Coronary artery (tissue), 2 donors: ENCODE data around the gene SEMA4A.
A peak's percentile ranks its signal among the peaks of the same experiment; 100 is the strongest.

Experiments
- DNase-seq: peaks from one replicate; pipeline ENCODE4 v3.0.0-alpha.2; 2017; ENCODE audit warnings: low spot score
- H3K27ac ChIP-seq, 2 donors: fragments of 200-600 bp; sonication (generic); one replicate each; pipeline ENCODE4 v1.5.1; 2016 to 2019
- H3K4me3 ChIP-seq: fragments of 200-600 bp; sonication (generic); 2 replicates; pipeline ENCODE4 v1.5.1; 2016; ENCODE audit warnings: mild to moderate bottlenecking, moderate library complexity
- TF ChIP-seq, protein P1 (sequence below): fragments of 200-600 bp; sonication (generic); IDR thresholded peaks from one replicate; pipeline ENCODE4 v1.5.1; 2019; ENCODE audit warnings: antibody characterized with exemption

SEMA4A gene

DNA sequence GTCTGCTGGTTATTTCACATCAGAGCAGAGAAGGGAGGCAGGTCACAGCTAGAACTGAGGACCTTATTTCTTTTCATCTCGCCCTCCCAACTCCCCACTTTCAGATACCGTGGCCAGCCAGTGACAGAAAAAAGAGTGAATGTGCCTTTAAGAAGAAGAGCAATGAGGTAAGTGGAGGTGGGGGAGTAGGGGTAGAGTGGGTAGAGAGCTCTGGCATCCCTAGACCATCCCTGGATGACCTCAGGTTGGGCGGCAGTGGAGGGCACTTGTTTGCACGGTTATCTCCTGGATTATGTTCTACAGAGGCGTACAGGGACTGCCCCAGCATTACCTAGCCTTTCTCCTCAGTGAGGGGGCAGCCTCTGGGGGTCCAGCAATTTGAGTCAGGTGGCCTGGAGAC, 4.6 kb downstream of the SEMA4A start:
- no peak overlapping the region for H3K4me3 ChIP-seq
- H3K27ac ChIP-seq: no peak overlapping the region
- DNase-seq: no peak
- TF ChIP-seq, protein P1, sequence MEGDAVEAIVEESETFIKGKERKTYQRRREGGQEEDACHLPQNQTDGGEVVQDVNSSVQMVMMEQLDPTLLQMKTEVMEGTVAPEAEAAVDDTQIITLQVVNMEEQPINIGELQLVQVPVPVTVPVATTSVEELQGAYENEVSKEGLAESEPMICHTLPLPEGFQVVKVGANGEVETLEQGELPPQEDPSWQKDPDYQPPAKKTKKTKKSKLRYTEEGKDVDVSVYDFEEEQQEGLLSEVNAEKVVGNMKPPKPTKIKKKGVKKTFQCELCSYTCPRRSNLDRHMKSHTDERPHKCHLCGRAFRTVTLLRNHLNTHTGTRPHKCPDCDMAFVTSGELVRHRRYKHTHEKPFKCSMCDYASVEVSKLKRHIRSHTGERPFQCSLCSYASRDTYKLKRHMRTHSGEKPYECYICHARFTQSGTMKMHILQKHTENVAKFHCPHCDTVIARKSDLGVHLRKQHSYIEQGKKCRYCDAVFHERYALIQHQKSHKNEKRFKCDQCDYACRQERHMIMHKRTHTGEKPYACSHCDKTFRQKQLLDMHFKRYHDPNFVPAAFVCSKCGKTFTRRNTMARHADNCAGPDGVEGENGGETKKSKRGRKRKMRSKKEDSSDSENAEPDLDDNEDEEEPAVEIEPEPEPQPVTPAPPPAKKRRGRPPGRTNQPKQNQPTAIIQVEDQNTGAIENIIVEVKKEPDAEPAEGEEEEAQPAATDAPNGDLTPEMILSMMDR: no peak

DNA sequence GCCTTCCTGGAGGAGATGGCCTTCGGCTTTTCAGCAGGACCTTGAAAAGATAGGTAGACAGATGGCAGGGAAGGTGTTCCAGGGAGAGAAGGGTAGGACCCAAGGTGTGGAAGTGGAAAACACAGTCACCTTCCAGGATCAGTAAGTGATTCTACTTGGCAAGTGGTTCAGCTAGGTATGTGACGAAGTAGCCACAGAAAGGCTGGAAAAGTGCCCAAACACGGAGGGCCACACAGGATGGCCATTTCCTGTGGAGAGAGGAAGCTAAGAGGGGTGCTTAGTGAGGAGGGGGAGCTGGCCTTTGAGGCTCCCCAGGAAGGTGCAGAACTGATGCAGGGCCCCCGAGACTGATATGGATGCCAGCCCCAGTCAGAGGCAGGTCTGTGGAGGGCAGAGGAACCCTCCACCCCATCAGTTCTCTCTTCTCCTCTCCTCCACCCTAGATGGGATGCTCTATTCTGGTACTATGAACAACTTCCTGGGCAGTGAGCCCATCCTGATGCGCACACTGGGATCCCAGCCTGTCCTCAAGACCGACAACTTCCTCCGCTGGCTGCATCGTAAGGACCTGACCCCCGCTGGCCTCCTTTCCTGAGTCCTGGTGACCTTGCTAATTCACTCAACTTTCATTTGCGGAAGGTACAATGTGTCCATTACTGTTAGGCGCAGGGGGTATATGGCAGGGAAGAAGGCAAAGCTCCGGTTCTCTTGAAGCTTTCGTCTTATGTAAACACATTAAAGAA, 6.8 kb downstream of the SEMA4A start:
- DNase-seq: no peak
- H3K4me3 ChIP-seq: peak overlapping the region; percentile 75
- TF ChIP-seq, protein P1: no peak
- peak overlapping the region; percentile 85 to 91 for H3K27ac ChIP-seq

DNA sequence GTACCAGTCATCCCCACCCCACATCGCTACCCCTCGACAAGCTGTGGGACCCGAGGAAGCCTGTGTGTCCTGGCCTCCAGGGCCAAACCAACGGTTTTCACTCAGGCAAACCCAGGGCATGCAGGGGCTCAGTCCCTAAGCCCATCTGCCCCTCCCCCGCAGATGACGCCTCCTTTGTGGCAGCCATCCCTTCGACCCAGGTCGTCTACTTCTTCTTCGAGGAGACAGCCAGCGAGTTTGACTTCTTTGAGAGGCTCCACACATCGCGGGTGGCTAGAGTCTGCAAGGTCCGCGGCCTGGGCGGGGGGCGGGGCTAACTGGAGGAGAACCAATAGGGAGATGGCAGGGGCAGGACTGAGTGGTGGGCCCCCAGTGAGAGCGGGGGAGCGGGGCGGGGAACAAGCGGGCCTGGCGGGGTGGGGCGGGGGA, 7.4 kb downstream of the SEMA4A start:
- DNase-seq: peak; percentile 93
- TF ChIP-seq, protein P1: no peak
- peak overlapping the region; percentile 85 to 91 for H3K27ac ChIP-seq
- peak overlapping the region; percentile 75 for H3K4me3 ChIP-seq

DNA sequence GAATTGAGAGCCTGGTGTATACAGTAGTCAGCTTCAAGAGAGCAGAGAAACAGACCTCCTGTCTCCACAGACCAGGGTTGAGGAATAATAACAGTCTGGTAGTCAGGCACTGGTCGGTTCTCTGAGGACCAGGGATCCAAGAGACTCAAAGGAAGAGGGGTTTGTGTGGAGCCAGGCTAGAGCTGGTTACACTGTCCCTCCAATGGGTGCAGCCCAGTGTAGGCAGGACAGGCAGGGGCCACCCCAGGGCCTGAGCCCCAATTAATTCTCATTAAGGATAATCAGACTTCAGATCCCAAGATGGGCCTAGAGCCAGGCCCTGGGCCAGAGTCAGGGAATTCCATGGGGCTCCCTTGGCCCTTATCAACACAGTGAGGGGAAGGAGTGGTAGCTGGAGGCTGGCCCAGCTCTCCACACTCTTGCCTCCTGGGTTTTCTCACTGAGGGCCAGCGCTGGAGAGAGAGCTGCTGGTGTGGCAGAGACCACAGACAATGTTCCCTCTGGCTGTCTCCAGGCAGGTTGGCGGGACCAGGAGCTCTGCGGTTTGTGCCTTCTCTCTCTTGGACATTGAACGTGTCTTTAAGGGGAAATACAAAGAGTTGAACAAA, 9.1 kb downstream of the SEMA4A start:
- DNase-seq: no peak
- TF ChIP-seq, protein P1: no peak
- Histone ChIP-seq H3K27ac (peak overlapping the region in 1 of 2 donors; percentile 29), H3K4me3 (no peak overlapping the region)

DNA sequence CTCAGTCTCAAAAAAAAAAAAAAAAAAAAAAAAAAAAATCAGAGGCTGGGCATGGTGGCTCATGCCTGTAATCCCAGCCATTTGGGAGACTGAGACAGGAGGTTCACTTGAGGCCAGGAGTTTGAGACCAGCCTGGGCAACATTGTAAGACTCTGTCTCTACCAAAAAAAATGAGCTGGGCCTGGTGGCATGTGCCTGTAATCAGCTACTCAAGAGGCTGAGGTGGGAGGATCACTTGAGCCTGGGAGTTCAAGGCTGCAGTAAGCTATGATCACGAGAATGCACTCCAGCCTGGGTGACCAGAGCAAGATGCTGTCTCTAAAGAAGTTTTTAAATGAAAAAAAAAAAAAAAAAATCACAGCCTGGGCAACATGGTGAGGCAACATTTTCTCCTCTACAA, 10.3 kb downstream of the SEMA4A start:
- no peak for DNase-seq
- H3K27ac ChIP-seq: no peak overlapping the region
- TF ChIP-seq, protein P1: no peak
- H3K4me3 ChIP-seq: no peak overlapping the region

DNA sequence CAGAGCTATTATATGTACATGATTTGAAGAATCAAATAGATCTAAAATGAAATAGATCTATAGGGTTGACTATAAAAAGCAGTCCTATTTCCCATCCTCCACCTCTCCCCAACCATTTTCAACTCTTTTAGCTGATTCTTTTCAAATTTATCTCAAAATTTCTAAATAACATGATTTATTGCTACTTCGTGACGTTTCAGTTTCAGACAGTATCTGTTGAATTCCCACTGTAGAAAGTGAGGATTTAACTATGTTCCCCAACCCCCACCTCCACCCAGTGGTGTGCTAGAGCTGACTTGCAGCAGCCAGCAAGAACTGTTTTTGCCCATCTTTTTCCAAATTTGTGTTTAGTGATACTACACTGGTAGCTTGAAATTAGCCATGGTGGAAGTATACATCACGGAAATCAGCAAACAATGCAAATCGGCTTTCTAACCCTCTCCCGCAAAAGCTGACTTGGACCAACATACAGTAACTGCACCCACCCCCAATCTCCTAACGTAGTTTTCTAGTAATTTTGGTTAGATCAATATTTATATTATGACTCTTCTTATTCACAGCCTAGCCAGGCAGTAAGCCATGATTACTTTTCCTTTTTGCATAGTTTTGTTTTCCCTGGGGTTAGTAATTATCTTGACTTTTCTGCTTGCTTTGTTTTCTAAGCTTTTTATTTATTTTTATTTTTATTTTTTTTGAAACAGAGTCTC, 10.9 kb downstream of the SEMA4A start:
- H3K4me3 ChIP-seq: no peak overlapping the region
- no peak for DNase-seq
- no peak overlapping the region for H3K27ac ChIP-seq
- TF ChIP-seq, protein P1: no peak
